Stimulated activated effector memory CD8-positive, alpha-beta T cell treated with anti-CD3 and anti-CD28 coated beads, Interleukin-12 subunit alpha, Interleukin-12 subunit beta, amount 100 ng/mL, for 72 hours (primary cell): ENCODE measurements around the gene CYLD.
A peak's percentile ranks its signal among the peaks of the same experiment; 100 is the strongest.

ENCODE experiments used
- ATAC-seq: fragments of 150-1000 bp; cut with Tn5 transposase; 2 replicates; pipeline ENCODE4 v1.10.0; 2021
- DNase-seq, 2 donors: peaks; one replicate each; pipeline ENCODE4 v3.0.0; 2021 to 2022; ENCODE audit warnings: low spot score in 2 of 2
- H3K27ac Mint-ChIP-seq: one replicate; pipeline ENCODE4 v1.8.0; 2022; ENCODE audit warnings: mild to moderate bottlenecking, mixed read lengths
- H3K36me3 Mint-ChIP-seq: one replicate; pipeline ENCODE4 v1.8.0; 2022; ENCODE audit warnings: mild to moderate bottlenecking, mixed read lengths
- H3K4me1 Mint-ChIP-seq: one replicate; pipeline ENCODE4 v1.8.0; 2022; ENCODE audit warnings: mixed read lengths
- H3K4me3 Mint-ChIP-seq: one replicate; pipeline ENCODE4 v1.8.0; 2022; ENCODE audit warnings: mild to moderate bottlenecking, mixed read lengths
- H3K9me3 Mint-ChIP-seq: one replicate; pipeline ENCODE4 v1.8.0; 2022; ENCODE audit warnings: mixed read lengths

Gene CYLD

GRCh38 chr16:50721549-50722404, 20.1 kb upstream of the CYLD start:
- Mint-ChIP-seq H3K27ac (peak overlapping the region; percentile 84), H3K4me1 (peaks cover 41% of the 10 kb centered on the region), H3K36me3 (peaks cover 24% of the 10 kb centered on the region), H3K9me3 (peaks cover 4% of the 10 kb centered on the region), H3K4me3 (peak overlapping the region; percentile 20)
- ATAC-seq, result peak; percentile 77
- DNase-seq, result no peak

GRCh38 chr16:50722405-50722737, 19.5 kb upstream of the CYLD start:
- DNase-seq, result no peak
- Mint-ChIP-seq H3K36me3 (peaks cover 20% of the 10 kb centered on the region), H3K27ac (peak overlapping the region; percentile 84), H3K4me1 (peaks cover 37% of the 10 kb centered on the region), H3K9me3 (peaks cover 4% of the 10 kb centered on the region), H3K4me3 (peak overlapping the region; percentile 20)
- peak; percentile 36 for ATAC-seq

- H3K27ac Mint-ChIP-seq, result peak overlapping the region; percentile 84
- DNase-seq, result no peak
- peaks cover 4% of the 10 kb centered on the region for H3K9me3 Mint-ChIP-seq
- no peak overlapping the region for H3K4me3 Mint-ChIP-seq
- H3K36me3 Mint-ChIP-seq, result peaks cover 18% of the 10 kb centered on the region
- peaks cover 33% of the 10 kb centered on the region for H3K4me1 Mint-ChIP-seq
- no peak for ATAC-seq
Observed at GRCh38 chr16:50722960-50723359, 18.9 kb upstream of the CYLD start.

GRCh38 chr16:50724306-50724705, 17.6 kb upstream of the CYLD start:
- H3K4me1 Mint-ChIP-seq, result peaks cover 29% of the 10 kb centered on the region
- DNase-seq, result no peak
- peak overlapping the region; percentile 32 for H3K27ac Mint-ChIP-seq
- H3K4me3 Mint-ChIP-seq, result no peak overlapping the region
- peak; percentile 49 for ATAC-seq
- H3K36me3 Mint-ChIP-seq, result peaks cover 21% of the 10 kb centered on the region
- peaks cover 4% of the 10 kb centered on the region for H3K9me3 Mint-ChIP-seq

- no peak overlapping the region for H3K27ac Mint-ChIP-seq
- no peak overlapping the region for H3K4me3 Mint-ChIP-seq
- no peaks in the 10 kb centered on the region for H3K9me3 Mint-ChIP-seq
- peaks cover 27% of the 10 kb centered on the region for H3K4me1 Mint-ChIP-seq
- peaks cover 16% of the 10 kb centered on the region for H3K36me3 Mint-ChIP-seq
- DNase-seq (no peak), ATAC-seq (peak; percentile 45)
Observed at GRCh38 chr16:50731130-50731988, 10.5 kb upstream of the CYLD start.

GRCh38 chr16:50731989-50732832, 9.7 kb upstream of the CYLD start:
- no peak overlapping the region for H3K4me3 Mint-ChIP-seq
- H3K4me1 Mint-ChIP-seq, result peaks cover 36% of the 10 kb centered on the region
- no peaks in the 10 kb centered on the region for H3K9me3 Mint-ChIP-seq
- H3K27ac Mint-ChIP-seq, result peak overlapping the region; percentile 39
- DNase-seq (no peak), ATAC-seq (no peak)
- H3K36me3 Mint-ChIP-seq, result peaks cover 12% of the 10 kb centered on the region

- Mint-ChIP-seq H3K4me1 (peaks cover 39% of the 10 kb centered on the region), H3K9me3 (no peaks in the 10 kb centered on the region), H3K27ac (no peak overlapping the region), H3K36me3 (peaks cover 12% of the 10 kb centered on the region), H3K4me3 (no peak overlapping the region)
- no peak for ATAC-seq
- no peak for DNase-seq
Observed at GRCh38 chr16:50733468-50733867, 8.4 kb upstream of the CYLD start.

- H3K27ac Mint-ChIP-seq, result peak overlapping the region; percentile 58
- H3K4me3 Mint-ChIP-seq, result peak overlapping the region; percentile 1
- ATAC-seq (peak; percentile 75), DNase-seq (peak in 1 of 2 donors; percentile 47)
- H3K36me3 Mint-ChIP-seq, result peaks cover 7% of the 10 kb centered on the region
- H3K9me3 Mint-ChIP-seq, result no peaks in the 10 kb centered on the region
- H3K4me1 Mint-ChIP-seq, result peaks cover 51% of the 10 kb centered on the region
Observed at GRCh38 chr16:50735629-50736122, 6.2 kb upstream of the CYLD start.

- H3K4me1 Mint-ChIP-seq, result peaks cover 53% of the 10 kb centered on the region
- peaks cover 13% of the 10 kb centered on the region for H3K36me3 Mint-ChIP-seq
- H3K9me3 Mint-ChIP-seq, result no peaks in the 10 kb centered on the region
Observed at GRCh38 chr16:50736448-50736847, 5.4 kb upstream of the CYLD start.

GRCh38 chr16:50737420-50737959, 4.4 kb upstream of the CYLD start:
- no peak overlapping the region for H3K27ac Mint-ChIP-seq
- ATAC-seq (no peak), DNase-seq (peak in 1 of 2 donors; percentile 43)
- H3K9me3 Mint-ChIP-seq, result no peaks in the 10 kb centered on the region
- H3K36me3 Mint-ChIP-seq, result peaks cover 12% of the 10 kb centered on the region
- H3K4me1 Mint-ChIP-seq, result peaks cover 55% of the 10 kb centered on the region
- no peak overlapping the region for H3K4me3 Mint-ChIP-seq

More at GRCh38 chr16:50736448-50736847, 5.4 kb upstream of the CYLD start:
- Mint-ChIP-seq H3K27ac (no peak overlapping the region), H3K4me3 (peak overlapping the region; percentile 1)
- DNase-seq (peak in 1 of 2 donors; percentile 40), ATAC-seq (no peak)

- ATAC-seq (no peak), DNase-seq (no peak)
- H3K36me3 Mint-ChIP-seq, result peaks cover 19% of the 10 kb centered on the region
- no peak overlapping the region for H3K4me3 Mint-ChIP-seq
- H3K9me3 Mint-ChIP-seq, result no peaks in the 10 kb centered on the region
- H3K4me1 Mint-ChIP-seq, result peaks cover 56% of the 10 kb centered on the region
- H3K27ac Mint-ChIP-seq, result peak overlapping the region; percentile 96
Observed at GRCh38 chr16:50739031-50739430, 2.9 kb upstream of the CYLD start.

- ATAC-seq, result no peak
- peak overlapping the region; percentile 96 for H3K27ac Mint-ChIP-seq
- no peaks in the 10 kb centered on the region for H3K9me3 Mint-ChIP-seq
- peaks cover 60% of the 10 kb centered on the region for H3K4me1 Mint-ChIP-seq
- peak overlapping the region; percentile 91 for H3K4me3 Mint-ChIP-seq
- DNase-seq, result no peak
- peaks cover 36% of the 10 kb centered on the region for H3K36me3 Mint-ChIP-seq
Observed at GRCh38 chr16:50740736-50741135, 1.1 kb upstream of the CYLD start.

- Mint-ChIP-seq H3K4me3 (peak overlapping the region; percentile 91), H3K27ac (peak overlapping the region; percentile 96), H3K36me3 (peaks cover 37% of the 10 kb centered on the region), H3K4me1 (peaks cover 55% of the 10 kb centered on the region), H3K9me3 (no peaks in the 10 kb centered on the region)
- no peak for ATAC-seq
- DNase-seq, result no peak
Observed at GRCh38 chr16:50741225-50741780, 583 bp upstream of the CYLD start.

GRCh38 chr16:50742576-50743200, 802 bp downstream of the CYLD start:
- no peaks in the 10 kb centered on the region for H3K9me3 Mint-ChIP-seq
- ATAC-seq (peak; percentile 1), DNase-seq (no peak)
- H3K36me3 Mint-ChIP-seq, result peaks cover 47% of the 10 kb centered on the region
- H3K4me1 Mint-ChIP-seq, result peaks cover 51% of the 10 kb centered on the region
- peak overlapping the region; percentile 91 for H3K4me3 Mint-ChIP-seq
- peak overlapping the region; percentile 96 for H3K27ac Mint-ChIP-seq
